Large intestine (tissue), 3 donors: ENCODE results near the gene NTHL1. TPM values are rescaled to one million over a fixed set of nuclear protein-coding genes. Genes with fewer than 3 reads are reported as not detected.
A peak's percentile ranks its signal among the peaks of the same experiment; 100 is the strongest.

Experiments
- DNase-seq, 2 donors: peaks; one replicate each; pipeline versions ENCODE4 v3.0.0 to v3.0.0-alpha.2; 2013
- H3K27ac ChIP-seq: one replicate; pipeline ENCODE4 v1.5.1; 2013; ENCODE audit warnings: low read length
- H3K27me3 ChIP-seq: 2 replicates; pipeline ENCODE4 v1.6.1; 2013; ENCODE audit warnings: low read length; ENCODE audit not compliant: control insufficient read depth, insufficient read depth
- H3K36me3 ChIP-seq: 2 replicates; pipeline ENCODE4 v1.6.1; 2013; ENCODE audit warnings: low read length; ENCODE audit not compliant: control insufficient read depth, insufficient read depth
- H3K4me1 ChIP-seq: one replicate; pipeline ENCODE4 v1.6.1; 2013; ENCODE audit warnings: low read length; ENCODE audit not compliant: control insufficient read depth, insufficient read depth
- H3K4me3 ChIP-seq: one replicate; pipeline ENCODE4 v1.5.1; 2013; ENCODE audit warnings: low read length
- H3K9me3 ChIP-seq: one replicate; pipeline ENCODE4 v1.6.1; 2013; ENCODE audit warnings: mild to moderate bottlenecking, low read depth, low read length, moderate library complexity; ENCODE audit not compliant: control insufficient read depth
- WGBS: methylation state at CpG from one replicate; pipeline ENCODE4 v1.1.5; 2013; ENCODE audit warnings: low lambda C conversion rate; ENCODE audit not compliant: insufficient coverage; 5-methylcytosine and 5-hydroxymethylcytosine counted together
- polyA plus RNA-seq: library from polyadenylated mRNA; unstranded; fragments of 120-200 nt; gene quantifications from one replicate; pipeline ENCODE4 v1.2.1, GENCODE V29; 2013

Gene NTHL1
- polyA plus RNA-seq, 1 donor, result 15.6 TPM

- no peak overlapping the region for H3K4me3 ChIP-seq
- peaks cover 36% of the 10 kb centered on the region for H3K4me1 ChIP-seq
- DNase-seq, result no peak
- H3K27ac ChIP-seq, result peak overlapping the region; percentile 42
- WGBS, result no CpG with 5 or more reads among the region's 22 CpGs
- H3K9me3 ChIP-seq, result peaks cover 6% of the 10 kb centered on the region
- H3K27me3 ChIP-seq, result no peaks in the 10 kb centered on the region
- H3K36me3 ChIP-seq, result peaks cover 28% of the 10 kb centered on the region
Measured at GRCh38 chr16:2042171-2042985, 5.3 kb downstream of the NTHL1 start.

- peaks cover 42% of the 10 kb centered on the region for H3K4me1 ChIP-seq
- H3K27me3 ChIP-seq, result no peaks in the 10 kb centered on the region
- H3K9me3 ChIP-seq, result peaks cover 6% of the 10 kb centered on the region
- H3K4me3 ChIP-seq, result no peak overlapping the region
- WGBS, result no CpG with 5 or more reads among the region's 20 CpGs
- no peak overlapping the region for H3K27ac ChIP-seq
- no peak for DNase-seq
- peaks cover 39% of the 10 kb centered on the region for H3K36me3 ChIP-seq
Measured at GRCh38 chr16:2040787-2041522, 6.7 kb downstream of the NTHL1 start.

- DNase-seq, result no peak
- WGBS, result no CpG with 5 or more reads among the region's 24 CpGs
- no peak overlapping the region for H3K4me3 ChIP-seq
Measured at GRCh38 chr16:2040041-2040786, 7.4 kb downstream of the NTHL1 start.

GRCh38 chr16:2039274-2040031 is 8.2 kb downstream of the NTHL1 start:
- H3K27me3 ChIP-seq, result no peaks in the 10 kb centered on the region
- peaks cover 55% of the 10 kb centered on the region for H3K4me1 ChIP-seq
- H3K4me3 ChIP-seq, result no peak overlapping the region
- DNase-seq, result peak; percentile 82 to 84
- H3K27ac ChIP-seq, result peak overlapping the region; percentile 79
- H3K9me3 ChIP-seq, result peaks cover 9% of the 10 kb centered on the region
- peaks cover 33% of the 10 kb centered on the region for H3K36me3 ChIP-seq
- WGBS, result no CpG with 5 or more reads among the region's 29 CpGs

More at GRCh38 chr16:2040041-2040786, 7.4 kb downstream of the NTHL1 start:
- H3K36me3 ChIP-seq, result peaks cover 35% of the 10 kb centered on the region
- H3K9me3 ChIP-seq, result peaks cover 9% of the 10 kb centered on the region
- H3K27ac ChIP-seq, result peak overlapping the region; percentile 79
- peaks cover 49% of the 10 kb centered on the region for H3K4me1 ChIP-seq
- H3K27me3 ChIP-seq, result no peaks in the 10 kb centered on the region

- peak; percentile 41 to 43 for DNase-seq
- no CpG with 5 or more reads among the region's 41 CpGs for WGBS
- H3K9me3 ChIP-seq, result peaks cover 12% of the 10 kb centered on the region
- peak overlapping the region; percentile 79 for H3K27ac ChIP-seq
- no peaks in the 10 kb centered on the region for H3K27me3 ChIP-seq
- peaks cover 58% of the 10 kb centered on the region for H3K4me1 ChIP-seq
- peaks cover 32% of the 10 kb centered on the region for H3K36me3 ChIP-seq
- no peak overlapping the region for H3K4me3 ChIP-seq
Measured at GRCh38 chr16:2038382-2039231, 9.0 kb downstream of the NTHL1 start.

- H3K36me3 ChIP-seq, result peaks cover 27% of the 10 kb centered on the region
- no peaks in the 10 kb centered on the region for H3K27me3 ChIP-seq
- H3K27ac ChIP-seq, result peak overlapping the region; percentile 77
- H3K4me3 ChIP-seq, result no peak overlapping the region
- peaks cover 12% of the 10 kb centered on the region for H3K9me3 ChIP-seq
- DNase-seq, result no peak
- WGBS, result 93% methylated on average over 5 of the region's 29 CpGs
- H3K4me1 ChIP-seq, result peaks cover 65% of the 10 kb centered on the region
Measured at GRCh38 chr16:2037647-2038381, 9.8 kb downstream of the NTHL1 start.

- no CpG with 5 or more reads among the region's 15 CpGs for WGBS
- H3K27ac ChIP-seq, result peak overlapping the region; percentile 77
- H3K4me1 ChIP-seq, result peaks cover 62% of the 10 kb centered on the region
- H3K9me3 ChIP-seq, result peaks cover 12% of the 10 kb centered on the region
- H3K4me3 ChIP-seq, result no peak overlapping the region
- H3K36me3 ChIP-seq, result peaks cover 29% of the 10 kb centered on the region
- no peak for DNase-seq
- H3K27me3 ChIP-seq, result no peaks in the 10 kb centered on the region
Measured at GRCh38 chr16:2037115-2037514, 10.5 kb downstream of the NTHL1 start.

GRCh38 chr16:2036200-2036966 is 11.3 kb downstream of the NTHL1 start:
- Histone ChIP-seq H3K27me3 (no peaks in the 10 kb centered on the region), H3K36me3 (peaks cover 27% of the 10 kb centered on the region), H3K9me3 (peaks cover 12% of the 10 kb centered on the region), H3K4me3 (no peak overlapping the region), H3K4me1 (peaks cover 59% of the 10 kb centered on the region), H3K27ac (peak overlapping the region; percentile 40)
- no peak for DNase-seq
- no CpG with 5 or more reads among the region's 47 CpGs for WGBS
